Measurements from ENCODE around the gene CR1. TPM values are rescaled to one million over a fixed set of nuclear protein-coding genes. Genes with fewer than 3 reads are reported as not detected.

Gene CR1
- total and polyA plus RNA-seq, 2 of the 4 experiments (the other 2 are of a cell fraction): not detected

- dilution Hi-C loops (cut with HindIII; ENCODE audit: low sequenced_read_pairs, unreplicated experiment) (no loop called here), in situ Hi-C loops (cut with MboI; ENCODE audit: low sequenced_read_pairs) (no loop called here), intact Hi-C loops (cut with micrococcal nuclease) (no loop called here)
- DNase-seq (no peak), ATAC-seq (ENCODE audit: low read depth) (no peak)
- H2AK5ac ChIP-seq (ENCODE audit: low read depth, low read length): no peak overlapping the region
- CTCF ChIA-PET: no interaction called here
- no peak overlapping the region for H3K4me2 ChIP-seq (ENCODE audit: low read depth, low read length)
- no peak overlapping the region for H4K8ac ChIP-seq (ENCODE audit: low read depth in 2 of 2, low read length in 2 of 2)
- no peak overlapping the region for H3K14ac ChIP-seq (replicated peaks; ENCODE audit: low read depth, low read length)
- H3K9ac ChIP-seq (ENCODE audit: low read depth, low read length): no peak overlapping the region
- no peak overlapping the region for H4K5ac ChIP-seq (ENCODE audit: low read depth, low read length)
- H3K27ac ChIP-seq (ENCODE audit: insufficient read depth, low read length): no peak overlapping the region
- no TSS peak for BruUV-seq (replicated peaks)
- no peak overlapping the region for H2AK9ac ChIP-seq (replicated peaks; ENCODE audit: low read depth, low read length, poor library complexity)
- H3K27me3 ChIP-seq (ENCODE audit: control insufficient read depth, insufficient read depth, low read length): no peaks in the 10 kb centered on the region
- WGBS, 2 experiments (ENCODE audit: extremely low coverage in 2 of 2, insufficient read length in 1 of 2): no CpG with 5 or more reads among the region's 3 CpGs
- no peaks in the 10 kb centered on the region for H3K4me1 ChIP-seq (ENCODE audit: control insufficient read depth, insufficient read depth, low read length)
- no peak overlapping the region for H3K4ac ChIP-seq (ENCODE audit: low read depth, low read length)
- no peaks in the 10 kb centered on the region for H3K36me3 ChIP-seq (ENCODE audit: control insufficient read depth, insufficient read depth, low read length)
- H3K56ac ChIP-seq (ENCODE audit: extremely low read depth, insufficient read depth, low read length): no peak overlapping the region
- H3K79me1 ChIP-seq (ENCODE audit: low read depth in 1 of 2, low read length in 2 of 2): no peaks in the 10 kb centered on the region
- H2AFZ ChIP-seq (replicated peaks; ENCODE audit: low read length, poor library complexity): no peak overlapping the region
- H2BK20ac ChIP-seq (ENCODE audit: low read depth, low read length): no peak overlapping the region
- no peak for TF ChIP-seq POLR2A (IDR thresholded peaks at IDR 0.05; ENCODE audit: low read depth, low read length)
- no peak for TF ChIP-seq CHD1 (IDR thresholded peaks at IDR 0.05; ENCODE audit: low read depth, low read length)
- H3K9me3 ChIP-seq (ENCODE audit: control insufficient read depth, insufficient read depth, low read length): no peaks in the 10 kb centered on the region
- H2BK120ac ChIP-seq (ENCODE audit: low read depth, low read length): no peak overlapping the region
- no peak overlapping the region for H3K18ac ChIP-seq (ENCODE audit: low read depth, low read length)
- H3K4me3 ChIP-seq (ENCODE audit: insufficient read depth, low read depth, low read length): no peak overlapping the region
- H4K20me1 ChIP-seq (ENCODE audit: insufficient read depth, low read length): no peaks in the 10 kb centered on the region
- H3K9me1 ChIP-seq (ENCODE audit: insufficient read depth, low read length): no peaks in the 10 kb centered on the region
- POLR2A ChIA-PET (ENCODE audit: unreplicated experiment): no interaction called here
- H3K23ac ChIP-seq (ENCODE audit: low read depth, low read length): no peak overlapping the region
- no peak overlapping the region for H2BK15ac ChIP-seq (ENCODE audit: low read depth, low read length)
- H4K91ac ChIP-seq (ENCODE audit: insufficient read depth, low read depth, low read length): no peak overlapping the region
- no peak overlapping the region for H2BK5ac ChIP-seq (ENCODE audit: low read depth, low read length, poor library complexity, severe bottlenecking)
Observed at GRCh38 chr1:207463571-207463970, 32.4 kb upstream of the CR1 start.

All from IMR-90 (cell line).